CD14-positive monocyte (primary cell): ENCODE results near the gene PCDHB7. TPM values are rescaled to one million over a fixed set of nuclear protein-coding genes. Genes with fewer than 3 reads are reported as not detected.
"Not testable (repeated sequence)": the region's sequence is repeated elsewhere in the genome, so short reads cannot be mapped to it uniquely, and the experiment has no call there.

Experiments used
- DNase-seq, 3 donors: peaks; one replicate each; pipeline ENCODE4 v3.0.0-alpha.2; 2011 to 2022
- H2AFZ ChIP-seq: 2 replicates; pipeline ENCODE4 v1.6.0; 2012; ENCODE audit warnings: mild to moderate bottlenecking, low read depth, low read length, inconsistent platforms; ENCODE audit not compliant: insufficient read depth, poor library complexity, severe bottlenecking
- H3K27ac ChIP-seq, 2 donors: 1 replicate in 1 of 2; 2 replicates in 1 of 2; pipeline ENCODE4 v1.5.1; 2012 to 2013; ENCODE audit warnings: low read length in 2 of 2, control low read depth in 1 of 2, inconsistent platforms in 1 of 2, low read depth in 1 of 2, mild to moderate bottlenecking in 1 of 2
- H3K27me3 ChIP-seq, 2 donors: one replicate each; pipeline versions ENCODE4 v1.6.0 to v1.6.1; 2011 to 2013; ENCODE audit warnings: low read length in 2 of 2; ENCODE audit not compliant: control insufficient read depth in 2 of 2, insufficient read depth in 2 of 2
- H3K36me3 ChIP-seq, 2 donors: replicated peaks in 1 of 2; 1 replicate in 1 of 2; 2 replicates in 1 of 2; pipeline versions ENCODE4 v1.5.1 to v1.6.1; 2012 to 2013; ENCODE audit warnings: low read length in 2 of 2, control low read depth in 1 of 2, inconsistent platforms in 1 of 2, mild to moderate bottlenecking in 1 of 2; ENCODE audit not compliant: insufficient read depth in 2 of 2, control insufficient read depth in 1 of 2
- H3K4me1 ChIP-seq, 2 donors: 1 replicate in 1 of 2; 2 replicates in 1 of 2; pipeline versions ENCODE4 v1.5.1 to v1.6.1; 2012 to 2013; ENCODE audit warnings: low read length in 2 of 2, control low read depth in 1 of 2, inconsistent platforms in 1 of 2, mild to moderate bottlenecking in 1 of 2, moderate library complexity in 1 of 2; ENCODE audit not compliant: insufficient read depth in 2 of 2, control insufficient read depth in 1 of 2
- H3K4me2 ChIP-seq: replicated peaks from 2 replicates; pipeline ENCODE3; 2012; ENCODE audit warnings: low read length, moderate library complexity, mild to moderate bottlenecking; ENCODE audit not compliant: poor library complexity, severe bottlenecking; ENCODE audit errors: extremely low read depth
- H3K4me3 ChIP-seq, 3 experiments: fragments of 200-600 bp in 1 of 3; sonication (generic) in 1 of 3; replicated peaks in 1 of 3; 1 replicate in 2 of 3; 2 replicates in 1 of 3; pipeline ENCODE4 v1.5.1; 2011 to 2013; ENCODE audit warnings: low read length in 3 of 3, mild to moderate bottlenecking in 3 of 3, control low read depth in 2 of 3, low read depth in 2 of 3, inconsistent platforms in 1 of 3, moderate library complexity in 1 of 3
- H3K79me2 ChIP-seq: 2 replicates; pipeline ENCODE4 v1.6.0; 2012; ENCODE audit warnings: mild to moderate bottlenecking, control low read depth, inconsistent platforms, low read length, moderate library complexity; ENCODE audit not compliant: insufficient read depth
- H3K9ac ChIP-seq: 2 replicates; pipeline ENCODE4 v1.6.0; 2017; ENCODE audit warnings: low read length, mild to moderate bottlenecking; ENCODE audit not compliant: insufficient read depth, poor library complexity, severe bottlenecking
- H3K9me3 ChIP-seq, 2 donors: replicated peaks in 1 of 2; 1 replicate in 1 of 2; 2 replicates in 1 of 2; pipeline versions ENCODE4 v1.5.1 to v1.6.1; 2012 to 2013; ENCODE audit warnings: low read length in 2 of 2, control low read depth in 1 of 2; ENCODE audit not compliant: control insufficient read depth in 1 of 2, insufficient read depth in 1 of 2
- H4K20me1 ChIP-seq: 2 replicates; pipeline ENCODE4 v1.6.0; 2012; ENCODE audit warnings: mild to moderate bottlenecking, low read length, control low read depth, moderate library complexity; ENCODE audit not compliant: insufficient read depth
- H3K27ac Mint-ChIP-seq, 7 donors: one replicate each; pipeline ENCODE4 v1.8.0; 2020; ENCODE audit warnings: mild to moderate bottlenecking in 7 of 7, mixed read lengths in 7 of 7, moderate library complexity in 6 of 7, inconsistent platforms in 2 of 7
- H3K27me3 Mint-ChIP-seq, 3 donors: one replicate each; pipeline ENCODE4 v1.8.0; 2021 to 2022; ENCODE audit warnings: low read depth in 3 of 3, mild to moderate bottlenecking in 3 of 3, mixed read lengths in 3 of 3, moderate library complexity in 3 of 3, inconsistent platforms in 1 of 3
- H3K36me3 Mint-ChIP-seq, 2 donors: one replicate each; pipeline ENCODE4 v1.8.0; 2020; ENCODE audit warnings: mixed read lengths in 2 of 2, inconsistent platforms in 1 of 2, mild to moderate bottlenecking in 1 of 2
- H3K4me1 Mint-ChIP-seq: one replicate; pipeline ENCODE4 v1.8.0; 2020; ENCODE audit warnings: mild to moderate bottlenecking, mixed read lengths
- H3K4me3 Mint-ChIP-seq, 2 donors: one replicate each; pipeline ENCODE4 v1.8.0; 2020; ENCODE audit warnings: mild to moderate bottlenecking in 2 of 2, mixed read lengths in 2 of 2, moderate library complexity in 1 of 2
- H3K9me3 Mint-ChIP-seq, 7 donors: one replicate each; pipeline ENCODE4 v1.8.0; 2020 to 2022; ENCODE audit warnings: mixed read lengths in 7 of 7, mild to moderate bottlenecking in 6 of 7, moderate library complexity in 6 of 7, inconsistent platforms in 2 of 7
- CTCF ChIP-seq: fragments of 200-600 bp; IDR thresholded peaks from one replicate; pipeline ENCODE4 v1.8.0; 2022; ENCODE audit warnings: antibody characterized with exemption, mild to moderate bottlenecking
- WGBS: methylation state at CpG from one replicate; pipeline ENCODE4 v1.1.5; 2013; ENCODE audit warnings: missing lambda C conversion rate; ENCODE audit not compliant: insufficient coverage; 5-methylcytosine and 5-hydroxymethylcytosine counted together
- intact Hi-C, 2 donors: fragments of 100-400 bp; cut with micrococcal nuclease; formaldehyde crosslinking; loops; one replicate each; pipeline versions ENCODE4 v1.15.0 to v1.15.1; 2023
- polyA minus RNA-seq: library from RNA; depleted of rRNA, polyadenylated mRNA; stranded (reverse); fragments of >200 nt; gene quantifications from 2 replicates; pipeline ENCODE4 v1.2.3, GENCODE V29; 2012
- polyA plus RNA-seq, 3 donors: library from polyadenylated mRNA; depleted of rRNA in 1 of 3; unstranded in 2 of 3; stranded (reverse) in 1 of 3; fragments of 300-500 nt in 2 of 3; fragments of >200 nt in 1 of 3; fragmentation: Illumina TruSeq in 2 of 3; gene quantifications; 1 replicate in 2 of 3; 2 replicates in 1 of 3; pipeline ENCODE4 v1.2.3, GENCODE V29; 2012 to 2021
- total RNA-seq, 12 experiments: library from RNA in 1 of 12; stranded (reverse) in 1 of 12; fragments of 120-200 nt in 1 of 12; gene quantifications; one replicate each; pipeline ENCODE4 v1.2.4 and lab custom pipeline; 2013 to 2026; ENCODE audit warnings: mixed read lengths in 6 of 12, inconsistent platforms in 1 of 12

Gene PCDHB7
- not detected for total RNA-seq (2013)
- polyA plus RNA-seq (not detected), polyA minus RNA-seq (not detected in 2 replicates), total RNA-seq (lab: John Stamatoyannopoulos, UW) (0 to 0.30 (median 0.05) reads per million in 11 experiments)

DNA sequence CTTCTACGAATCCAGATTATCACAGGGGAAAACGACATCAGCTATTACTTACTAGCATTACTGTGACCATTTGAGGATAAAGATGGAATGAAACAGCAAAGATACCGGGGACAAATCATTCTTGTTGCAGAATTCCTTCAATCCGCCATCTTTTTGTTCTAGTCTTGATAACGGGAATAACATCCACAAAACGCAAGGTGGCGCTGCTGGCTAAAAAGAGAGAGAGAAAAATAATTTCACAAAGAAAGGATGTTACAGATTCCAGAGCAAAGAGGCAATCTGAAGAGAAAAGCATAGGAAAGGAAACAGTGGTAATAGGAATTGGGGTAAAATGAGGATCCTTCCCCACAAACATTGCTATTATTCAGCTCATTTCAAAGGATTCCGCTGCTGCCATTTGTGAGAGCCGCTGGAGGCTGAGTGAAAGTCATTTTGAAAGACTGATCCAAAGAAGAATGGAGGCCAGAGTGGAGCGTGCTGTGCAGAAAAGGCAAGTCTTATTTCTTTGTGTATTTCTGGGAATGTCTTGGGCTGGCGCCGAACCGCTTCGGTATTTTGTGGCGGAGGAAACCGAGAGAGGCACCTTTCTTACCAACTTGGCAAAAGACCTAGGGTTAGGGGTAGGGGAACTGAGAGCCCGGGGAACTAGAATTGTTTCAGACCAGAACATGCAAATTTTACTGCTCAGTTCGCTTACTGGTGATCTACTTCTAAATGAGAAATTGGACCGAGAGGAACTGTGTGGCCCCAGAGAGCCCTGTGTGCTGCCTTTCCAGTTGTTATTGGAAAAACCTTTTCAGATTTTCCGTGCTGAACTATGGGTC is at the start of gene PCDHB7:
TSS of gene PCDHB7 (plus strand) at position 264 of the 824 bp plus-strand sequence. CDS start at position 456, 192 bp downstream.
- no peak for DNase-seq
- Mint-ChIP-seq H3K27ac (no peak within 1 kb of the TSS), H3K9me3 (peaks cover 20 to 44% (median 33%) of the 10 kb centered on the region in 7 donors), H3K27me3 (peaks cover 0 to 16% (median 7%) of the 10 kb centered on the region in 3 donors), H3K36me3 (peaks cover 0 to 2% of the 10 kb centered on the region in 2 donors), H3K4me1 (no peaks in the 10 kb centered on the region), H3K4me3 (no peak within 1 kb of the TSS)
- no peaks in the 10 kb centered on the region for H3K36me3 ChIP-seq
- intact Hi-C loops = no loop called here
- no peak within 1 kb of the TSS for H2AFZ ChIP-seq
- H3K27me3 ChIP-seq = peaks cover 5 to 9% of the 10 kb centered on the region in 2 donors
- H3K27ac ChIP-seq = no peak within 1 kb of the TSS
- H3K79me2 ChIP-seq = no peaks in the 10 kb centered on the region
- 49% methylated on average over 13 of the region's 20 CpGs for WGBS
- no peak within 1 kb of the TSS for H3K4me3 ChIP-seq
- no peak within 1 kb of the TSS for H3K4me2 ChIP-seq
- peak; percentile 10 for TF ChIP-seq CTCF
- H3K4me1 ChIP-seq = no peaks in the 10 kb centered on the region
- H3K9me3 ChIP-seq = peaks cover 27 to 54% of the 10 kb centered on the region in 2 donors
- no peaks in the 10 kb centered on the region for H4K20me1 ChIP-seq
- no peak within 1 kb of the TSS for H3K9ac ChIP-seq

- intact Hi-C loops, H3K36me3 ChIP-seq, H2AFZ ChIP-seq, H3K36me3 Mint-ChIP-seq, H3K4me3 Mint-ChIP-seq, H3K27ac ChIP-seq, H3K4me2 ChIP-seq, H3K4me1 Mint-ChIP-seq, H3K4me1 ChIP-seq, H3K79me2 ChIP-seq, H3K9ac ChIP-seq, H3K4me3 ChIP-seq, H4K20me1 ChIP-seq, DNase-seq, H3K27me3 ChIP-seq: not testable (repeated sequence)
- Mint-ChIP-seq H3K9me3 (peaks cover 13 to 27% (median 18%) of the 10 kb centered on the region in 7 donors), H3K27me3 (peaks cover 2 to 15% (median 13%) of the 10 kb centered on the region in 3 donors), H3K27ac (peak overlapping the region in 1 of 7 donors; percentile 33)
- 33% methylated on average over 38 of the region's 73 CpGs for WGBS
- H3K9me3 ChIP-seq = peaks cover 17 to 24% of the 10 kb centered on the region in 2 donors
These were observed 48.9 kb upstream of the PCDHB7 start for GRCh38 chr5:141123396-141124135.
